ENCODE measurements around the gene KAT5. TPM values are rescaled to one million over a fixed set of nuclear protein-coding genes. Genes with fewer than 3 reads are reported as not detected.
"Not testable (repeated sequence)": the region's sequence is repeated elsewhere in the genome, so short reads cannot be mapped to it uniquely, and the experiment has no call there.

KAT5 gene
- total RNA-seq, 2 experiments from 2014 or later = 56.5 to 65.1 TPM

GRCh38 chr11:65719871-65720210, 7.8 kb downstream of the KAT5 start:
- ChIA-PET CTCF (interaction anchor here (0.7 to 5.8 kb wide), 11 partner anchors 8 to 325 kb away, joined by 3 to 37 read pairs (median 5); partner anchors contain the start of genes CCDC85B, FIBP, KAT5 and MUS81), POLR2A (interaction anchor here (0.5 to 2.0 kb wide), 7 partner anchors 8 to 622 kb away, joined by 3 to 17 read pairs (median 3); partner anchors contain the start of genes KAT5 and SIPA1)
- no peaks in the 10 kb centered on the region for H3K27me3 Mint-ChIP-seq
- H3K27ac Mint-ChIP-seq = peak overlapping the region; percentile 88
- H3K9me3 Mint-ChIP-seq (ENCODE audit: low read depth) = no peaks in the 10 kb centered on the region
- ATAC-seq (peak; percentile 28), DNase-seq (peak; percentile 60)
- peak overlapping the region; percentile 84 for H3K4me3 Mint-ChIP-seq
- intact Hi-C loops (cut with DNase I, micrococcal nuclease) = loop anchor here (1.0 to 5.0 kb wide), 12 partner anchors 8 to 719 kb away; partner anchors contain the start of genes KAT5 (in 2 of the 2), AP5B1 (in 1 of the 2), BANF1 (in 1 of the 2) and C11orf68 (in 1 of the 2)
- peaks cover 27% of the 10 kb centered on the region for H3K4me1 Mint-ChIP-seq
- peaks cover 45% of the 10 kb centered on the region for H3K36me3 Mint-ChIP-seq (ENCODE audit: low read depth)

DNA sequence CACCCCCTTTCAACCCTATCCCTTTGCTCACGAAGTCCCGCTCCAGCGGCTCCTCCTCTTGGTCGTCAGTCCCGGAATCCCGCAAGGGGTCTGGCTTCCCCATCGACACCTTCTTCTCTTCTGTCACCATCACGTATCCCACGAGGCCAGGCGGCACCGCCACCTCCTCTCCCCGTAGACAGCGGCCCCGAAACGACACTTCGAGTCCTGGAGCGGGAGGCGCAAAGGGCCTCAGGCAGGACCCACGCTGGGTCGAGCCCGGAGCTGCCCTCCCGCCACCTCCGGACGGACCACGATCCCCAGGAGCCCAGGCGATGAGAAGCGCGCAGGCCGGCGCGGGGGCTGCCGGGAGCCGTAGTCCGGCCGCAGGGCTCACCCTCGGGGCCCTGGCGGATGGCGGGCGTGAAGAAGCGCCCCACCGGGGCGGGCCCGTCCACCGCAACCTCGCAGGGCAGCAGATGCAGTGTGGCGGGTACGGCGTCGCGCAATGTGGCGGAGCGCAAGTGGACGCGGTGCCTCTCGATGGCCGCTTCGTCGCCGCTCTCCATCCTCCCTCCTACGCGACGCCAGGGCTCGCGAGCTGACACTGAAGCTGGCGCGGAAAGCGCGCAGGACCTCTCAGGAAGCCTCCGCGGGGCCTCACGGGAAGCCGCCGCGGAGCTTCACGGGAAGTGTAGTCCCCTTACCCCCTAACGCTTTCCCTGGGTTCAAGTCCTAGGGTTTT, 8.3 kb downstream of the KAT5 start, which contains the start of gene RNASEH2C:
TSS of gene RNASEH2C (minus strand) at position 588 of the 724 bp plus-strand sequence. CDS start at position 548, 40 bp downstream.
- peak within 1 kb of the TSS; percentile 88 for H3K27ac Mint-ChIP-seq
- peak; percentile 92 for DNase-seq
- ATAC-seq = peak; percentile 94
- no peaks in the 10 kb centered on the region for H3K27me3 Mint-ChIP-seq
- intact Hi-C loops (cut with DNase I, micrococcal nuclease) = loop anchor here (1.0 to 2.0 kb wide), 11 partner anchors 8 to 718 kb away; partner anchors contain the start of genes KAT5 (in 2 of the 2), AP5B1 (in 1 of the 2), BANF1 (in 1 of the 2) and C11orf68 (in 1 of the 2)
- H3K4me3 Mint-ChIP-seq = peak within 1 kb of the TSS; percentile 84
- H3K4me1 Mint-ChIP-seq = peaks cover 23% of the 10 kb centered on the region
- H3K36me3 Mint-ChIP-seq (ENCODE audit: low read depth) = peaks cover 39% of the 10 kb centered on the region
- ChIA-PET CTCF (interaction anchor here (0.5 to 5.8 kb wide), 15 partner anchors 7 to 646 kb away, joined by 3 to 37 read pairs (median 5); partner anchors contain the start of genes BANF1, CCDC85B, EIF1AD and FIBP), POLR2A (interaction anchor here (0.5 to 2.0 kb wide), 10 partner anchors 8 to 622 kb away, joined by 3 to 17 read pairs (median 4); partner anchors contain the start of genes KAT5 and SIPA1)
- no peaks in the 10 kb centered on the region for H3K9me3 Mint-ChIP-seq (ENCODE audit: low read depth)

DNA sequence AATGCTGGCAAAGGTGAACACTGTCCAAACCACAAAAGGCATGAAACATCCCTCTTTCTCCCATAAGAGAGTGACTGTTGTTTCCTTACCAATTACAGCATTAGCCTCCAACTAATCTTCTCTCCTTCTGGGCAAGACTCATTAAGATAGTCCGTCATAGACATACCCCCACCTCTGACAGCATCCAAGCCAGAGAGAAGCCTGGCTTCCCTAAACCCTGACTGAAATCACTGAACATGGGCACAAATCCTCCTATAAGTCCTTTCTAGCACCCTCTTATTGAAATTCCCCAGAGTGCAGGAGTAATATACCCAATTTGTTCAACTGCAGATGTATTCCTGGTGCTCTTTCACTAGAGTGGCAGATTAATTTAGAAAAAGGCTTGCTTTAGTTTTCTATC, 10.2 kb downstream of the KAT5 start:
- ChIA-PET CTCF (interaction anchor here (0.6 to 5.8 kb wide), 6 partner anchors 10 to 445 kb away, joined by 3 to 37 read pairs (median 3); partner anchors contain the start of gene KAT5), POLR2A (no interaction called here)
- no peak for ATAC-seq
- H3K4me1 Mint-ChIP-seq = peaks cover 22% of the 10 kb centered on the region
- peaks cover 1% of the 10 kb centered on the region for H3K27me3 Mint-ChIP-seq
- peaks cover 28% of the 10 kb centered on the region for H3K36me3 Mint-ChIP-seq (ENCODE audit: low read depth)
- H3K27ac Mint-ChIP-seq = no peak overlapping the region
- no peak overlapping the region for H3K4me3 Mint-ChIP-seq
- H3K9me3 Mint-ChIP-seq (ENCODE audit: low read depth) = no peaks in the 10 kb centered on the region
- intact Hi-C loops (cut with DNase I, micrococcal nuclease) = no loop called here
- no peak for DNase-seq

DNA sequence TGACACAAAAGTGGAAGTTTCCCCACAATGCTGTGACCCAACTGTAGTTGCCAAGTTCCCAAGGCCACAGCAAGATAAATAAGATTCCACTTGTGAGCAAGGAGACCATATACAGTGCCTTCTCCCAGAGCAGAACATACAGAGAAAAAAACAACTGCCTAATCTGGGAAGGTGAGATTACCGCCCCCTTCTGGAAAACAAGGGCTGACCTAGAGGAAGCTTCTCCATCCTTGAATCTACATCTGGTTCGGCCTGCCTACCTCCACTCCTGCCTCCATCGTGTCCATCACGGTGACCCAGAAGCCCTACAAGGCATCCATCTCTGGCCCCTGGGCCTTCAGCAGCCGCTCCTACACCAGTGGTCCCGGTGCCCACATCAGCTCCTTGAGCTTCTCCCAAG, 14.6 kb downstream of the KAT5 start:
- Mint-ChIP-seq H3K27me3 (peaks cover 4% of the 10 kb centered on the region), H3K4me1 (no peaks in the 10 kb centered on the region), H3K27ac (no peak overlapping the region), H3K9me3 (ENCODE audit: low read depth) (no peaks in the 10 kb centered on the region), H3K4me3 (no peak overlapping the region), H3K36me3 (ENCODE audit: low read depth) (no peaks in the 10 kb centered on the region)
- CTCF ChIA-PET = interaction anchor here (0.7 to 1.9 kb wide), 4 partner anchors 54 to 135 kb away, joined by 3 to 6 read pairs (median 4); partner anchors contain the start of genes AP5B1 and SIPA1
- ATAC-seq (no peak), DNase-seq (no peak)
- intact Hi-C loops (cut with DNase I, micrococcal nuclease) = no loop called here
- POLR2A ChIA-PET = no interaction called here

DNA sequence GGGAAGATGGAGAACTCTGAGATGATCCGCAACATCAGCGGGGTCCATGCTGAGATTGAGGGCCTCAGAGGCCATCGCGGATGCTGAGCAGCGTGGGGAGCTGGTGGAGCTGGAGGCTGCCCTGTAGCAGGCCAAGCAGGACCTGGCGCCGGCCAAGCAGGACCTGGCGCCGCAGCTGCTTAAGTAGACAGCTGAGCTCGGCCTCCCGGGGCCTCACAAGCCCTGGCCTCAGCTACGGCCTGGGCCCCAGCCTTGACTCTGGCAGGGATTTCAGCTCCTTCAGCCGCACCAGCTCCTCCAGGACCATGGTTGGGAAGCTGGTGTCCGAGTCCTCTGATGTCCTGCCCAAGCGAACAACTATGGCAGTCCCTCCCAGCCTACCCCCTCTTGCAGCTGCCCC, 15.8 kb downstream of the KAT5 start:
- H3K27ac Mint-ChIP-seq = no peak overlapping the region
- no peaks in the 10 kb centered on the region for H3K4me1 Mint-ChIP-seq
- peaks cover 7% of the 10 kb centered on the region for H3K27me3 Mint-ChIP-seq
- ChIA-PET CTCF (interaction anchor here (0.6 to 1.0 kb wide), 3 partner anchors 8 to 42 kb away, joined by 3 to 5 read pairs (median 3); no protein-coding TSS in a partner anchor), POLR2A (interaction anchor here (1.0 kb wide), 1 partner anchor 9 kb away, joined by 4 read pairs; no protein-coding TSS in a partner anchor)
- no peaks in the 10 kb centered on the region for H3K9me3 Mint-ChIP-seq (ENCODE audit: low read depth)
- no peaks in the 10 kb centered on the region for H3K36me3 Mint-ChIP-seq (ENCODE audit: low read depth)
- H3K4me3 Mint-ChIP-seq = no peak overlapping the region
- intact Hi-C loops (cut with DNase I, micrococcal nuclease) = no loop called here
- DNase-seq (no peak), ATAC-seq (no peak)

DNA sequence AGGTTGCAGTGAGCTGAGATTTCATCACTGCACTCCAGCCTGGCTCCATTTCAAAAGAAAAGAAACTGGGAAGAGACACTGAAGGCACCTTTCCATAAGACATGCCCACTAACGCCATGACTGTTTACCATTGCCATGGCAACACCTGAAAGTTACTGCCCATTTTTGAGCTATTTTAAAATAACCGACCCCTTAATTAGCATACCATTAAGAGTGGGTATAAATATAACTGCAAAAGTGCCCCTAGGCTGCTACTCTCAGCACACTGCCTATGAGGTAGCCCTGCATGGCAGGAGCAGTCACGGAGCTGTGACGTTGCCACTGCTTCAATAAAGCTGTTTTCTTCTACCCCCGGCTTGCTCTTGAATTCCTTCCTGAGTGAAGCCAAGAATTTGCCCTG, 18.4 kb downstream of the KAT5 start:
- H3K4me1 Mint-ChIP-seq = no peaks in the 10 kb centered on the region
- ATAC-seq (no peak), DNase-seq (no peak)
- H3K27me3 Mint-ChIP-seq = peaks cover 16% of the 10 kb centered on the region
- intact Hi-C loops (cut with DNase I, micrococcal nuclease) = no loop called here
- ChIA-PET CTCF (interaction anchor here (0.6 to 1.0 kb wide), 3 partner anchors 25 to 92 kb away, joined by 3 read pairs; no protein-coding TSS in a partner anchor), POLR2A (no interaction called here)
- no peaks in the 10 kb centered on the region for H3K9me3 Mint-ChIP-seq (ENCODE audit: low read depth)
- H3K27ac Mint-ChIP-seq = no peak overlapping the region
- H3K36me3 Mint-ChIP-seq (ENCODE audit: low read depth) = no peaks in the 10 kb centered on the region
- no peak overlapping the region for H3K4me3 Mint-ChIP-seq

DNA sequence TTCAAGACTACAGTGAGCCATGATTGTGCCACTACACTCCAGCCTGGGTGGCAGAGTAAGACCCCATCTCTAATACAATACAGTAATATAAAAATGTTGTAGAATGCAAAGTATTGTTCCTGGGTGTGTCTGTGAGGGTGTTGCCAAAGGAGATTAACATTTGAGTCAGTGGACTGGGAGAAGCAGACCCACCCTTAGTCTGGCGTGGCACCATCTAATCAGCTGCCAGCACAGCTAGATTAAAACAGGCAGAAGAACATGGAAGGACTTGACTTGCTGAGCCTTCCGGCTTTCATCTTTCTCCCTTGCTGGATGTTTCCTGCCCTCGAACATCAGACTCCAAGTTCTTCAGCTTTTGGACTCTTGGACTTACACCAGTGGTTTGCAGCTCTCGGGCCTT, 23.1 kb downstream of the KAT5 start:
- H3K4me3 Mint-ChIP-seq; ATAC-seq; H3K4me1 Mint-ChIP-seq; DNase-seq; H3K9me3 Mint-ChIP-seq (ENCODE audit: low read depth); POLR2A ChIA-PET; H3K36me3 Mint-ChIP-seq (ENCODE audit: low read depth); H3K27ac Mint-ChIP-seq: not testable (repeated sequence)
- intact Hi-C loops (cut with DNase I, micrococcal nuclease) = loop anchor here in 1 of 2 experiments (5.0 kb wide), 1 partner anchor 48 kb away; no protein-coding TSS in a partner anchor
- peaks cover 24% of the 10 kb centered on the region for H3K27me3 Mint-ChIP-seq
- CTCF ChIA-PET = interaction anchor here (0.7 to 1.3 kb wide), 3 partner anchors 13 to 548 kb away, joined by 3 to 5 read pairs (median 3); no protein-coding TSS in a partner anchor

DNA sequence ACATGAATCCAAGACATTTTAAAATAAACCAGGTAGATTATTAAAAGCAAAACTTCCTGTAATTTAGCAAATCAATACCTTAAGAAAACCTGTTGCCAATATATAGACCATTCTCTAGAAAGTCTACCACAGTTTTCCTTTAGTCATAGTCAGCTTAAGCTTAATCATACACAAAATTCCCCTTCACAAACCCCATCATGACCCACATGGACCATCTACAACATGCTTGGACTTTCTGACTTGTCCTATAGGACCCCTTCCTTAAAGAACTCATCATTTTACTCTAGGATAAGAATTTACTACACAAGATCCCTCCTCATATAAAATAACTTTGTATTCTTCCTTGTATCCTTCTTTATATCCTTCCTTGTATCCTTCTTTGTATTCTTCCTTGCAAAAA, 24.8 kb downstream of the KAT5 start:
- no peaks in the 10 kb centered on the region for H3K4me1 Mint-ChIP-seq
- H3K4me3 Mint-ChIP-seq = no peak overlapping the region
- ChIA-PET CTCF (interaction anchor here (1.1 to 1.7 kb wide), 2 partner anchors 43 to 82 kb away, joined by 5 to 6 read pairs; no protein-coding TSS in a partner anchor), POLR2A (no interaction called here)
- H3K27me3 Mint-ChIP-seq = peaks cover 27% of the 10 kb centered on the region
- no peak for DNase-seq
- H3K27ac Mint-ChIP-seq = no peak overlapping the region
- H3K36me3 Mint-ChIP-seq (ENCODE audit: low read depth) = no peaks in the 10 kb centered on the region
- intact Hi-C loops (cut with DNase I, micrococcal nuclease) = loop anchor here in 1 of 2 experiments (5.0 kb wide), 1 partner anchor 50 kb away; no protein-coding TSS in a partner anchor
- ATAC-seq = no peak
- H3K9me3 Mint-ChIP-seq (ENCODE audit: low read depth) = peaks cover 3% of the 10 kb centered on the region

DNA sequence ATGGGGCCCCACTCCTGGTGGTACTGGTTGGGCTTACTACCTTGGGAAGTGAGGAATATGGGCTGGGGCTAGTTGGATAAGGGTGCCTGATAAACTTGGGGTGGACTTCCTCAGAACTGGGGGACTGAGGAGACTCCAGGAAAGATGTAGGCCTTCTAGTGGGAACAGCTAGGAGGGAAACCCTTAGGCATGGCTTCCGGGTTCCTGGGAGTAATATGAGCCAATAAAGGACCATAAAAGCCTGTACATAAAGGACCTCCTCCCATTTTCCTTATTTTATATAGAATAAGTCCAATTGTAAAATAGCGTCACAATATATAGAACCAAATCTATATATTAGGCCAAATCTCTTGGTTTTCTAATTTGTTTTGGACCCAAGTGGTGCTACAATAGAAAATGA, 27.0 kb downstream of the KAT5 start:
- Mint-ChIP-seq H3K27me3 (peaks cover 20% of the 10 kb centered on the region), H3K4me3 (no peak overlapping the region), H3K9me3 (ENCODE audit: low read depth) (peaks cover 3% of the 10 kb centered on the region), H3K4me1 (no peaks in the 10 kb centered on the region), H3K36me3 (ENCODE audit: low read depth) (no peaks in the 10 kb centered on the region), H3K27ac (no peak overlapping the region)
- ChIA-PET POLR2A (no interaction called here), CTCF (interaction anchor here (1.5 kb wide), 1 partner anchor 16 kb away, joined by 3 read pairs; no protein-coding TSS in a partner anchor)
- intact Hi-C loops (cut with DNase I, micrococcal nuclease) = loop anchor here in 1 of 2 experiments (5.0 kb wide), 1 partner anchor 52 kb away; no protein-coding TSS in a partner anchor
- DNase-seq = no peak
- no peak for ATAC-seq

GRCh38 chr11:65741185-65741584, 29.1 kb downstream of the KAT5 start:
- POLR2A ChIA-PET = no interaction called here
- Mint-ChIP-seq H3K36me3 (ENCODE audit: low read depth) (no peaks in the 10 kb centered on the region), H3K4me1 (no peaks in the 10 kb centered on the region), H3K27ac (no peak overlapping the region), H3K4me3 (no peak overlapping the region), H3K27me3 (peaks cover 15% of the 10 kb centered on the region), H3K9me3 (ENCODE audit: low read depth) (peaks cover 3% of the 10 kb centered on the region)
- CTCF ChIA-PET = interaction anchor here (1.1 to 1.2 kb wide), 2 partner anchors 29 to 30 kb away, joined by 3 to 4 read pairs; no protein-coding TSS in a partner anchor
- no peak for DNase-seq
- no peak for ATAC-seq
- intact Hi-C loops (cut with DNase I, micrococcal nuclease) = no loop called here

GRCh38 chr11:65742353-65742752, 30.3 kb downstream of the KAT5 start:
- CTCF ChIA-PET = no interaction called here
- no peaks in the 10 kb centered on the region for H3K4me1 Mint-ChIP-seq

More at GRCh38 chr11:65742353-65742752, 30.3 kb downstream of the KAT5 start:
- H3K27ac Mint-ChIP-seq = no peak overlapping the region
- no peak for ATAC-seq
- POLR2A ChIA-PET = no interaction called here
- no peak for DNase-seq
- H3K36me3 Mint-ChIP-seq (ENCODE audit: low read depth) = no peaks in the 10 kb centered on the region
- no peak overlapping the region for H3K4me3 Mint-ChIP-seq
- H3K27me3 Mint-ChIP-seq = peaks cover 16% of the 10 kb centered on the region
- H3K9me3 Mint-ChIP-seq (ENCODE audit: low read depth) = no peaks in the 10 kb centered on the region
- intact Hi-C loops (cut with DNase I, micrococcal nuclease) = no loop called here
